Activated T-helper 2 cell treated with anti-CD3 and anti-CD28 coated beads, Interferon-gamma antibody, Interleukin-2, Interleukin-4, amounts not matched to agents 10 μg/mL and 5 μg/mL and 100 μg/mL, durations not matched to agents 14 hours and 24 hours and 36 hours (primary cell): ENCODE data around the gene ERAS. TPM values are rescaled to one million over a fixed set of nuclear protein-coding genes. Genes with fewer than 3 reads are reported as not detected.
A peak's percentile ranks its signal among the peaks of the same experiment; 100 is the strongest.

Source experiments
- DNase-seq: peaks from one replicate; pipeline ENCODE4 v3.0.0; 2021; ENCODE audit warnings: low spot score
- H3K27ac Mint-ChIP-seq: one replicate; pipeline ENCODE4 v1.8.0; 2021; ENCODE audit warnings: mixed read lengths
- H3K27me3 Mint-ChIP-seq: one replicate; pipeline ENCODE4 v1.8.0; 2021; ENCODE audit warnings: low read depth, mixed read lengths
- H3K36me3 Mint-ChIP-seq: one replicate; pipeline ENCODE4 v1.8.0; 2021; ENCODE audit warnings: low read depth, mixed read lengths
- H3K4me1 Mint-ChIP-seq: one replicate; pipeline ENCODE4 v1.8.0; 2021; ENCODE audit warnings: low read depth, mixed read lengths
- H3K4me3 Mint-ChIP-seq: one replicate; pipeline ENCODE4 v1.8.0; 2021; ENCODE audit warnings: low read depth, mild to moderate bottlenecking, moderate library complexity, mixed read lengths
- H3K9me3 Mint-ChIP-seq: one replicate; pipeline ENCODE4 v1.8.0; 2021; ENCODE audit warnings: mixed read lengths
- intact Hi-C: fragments of 100-400 bp; cut with micrococcal nuclease; formaldehyde crosslinking; loops from one replicate; pipeline ENCODE4 v1.15.1; 2023
- total RNA-seq: library from RNA; stranded (reverse); gene quantifications from 2 replicates; pipeline ENCODE4 v1.2.3, GENCODE V29; 2022

The ERAS gene
- total RNA-seq, 1 donor from 2014 or later: not detected

DNA sequence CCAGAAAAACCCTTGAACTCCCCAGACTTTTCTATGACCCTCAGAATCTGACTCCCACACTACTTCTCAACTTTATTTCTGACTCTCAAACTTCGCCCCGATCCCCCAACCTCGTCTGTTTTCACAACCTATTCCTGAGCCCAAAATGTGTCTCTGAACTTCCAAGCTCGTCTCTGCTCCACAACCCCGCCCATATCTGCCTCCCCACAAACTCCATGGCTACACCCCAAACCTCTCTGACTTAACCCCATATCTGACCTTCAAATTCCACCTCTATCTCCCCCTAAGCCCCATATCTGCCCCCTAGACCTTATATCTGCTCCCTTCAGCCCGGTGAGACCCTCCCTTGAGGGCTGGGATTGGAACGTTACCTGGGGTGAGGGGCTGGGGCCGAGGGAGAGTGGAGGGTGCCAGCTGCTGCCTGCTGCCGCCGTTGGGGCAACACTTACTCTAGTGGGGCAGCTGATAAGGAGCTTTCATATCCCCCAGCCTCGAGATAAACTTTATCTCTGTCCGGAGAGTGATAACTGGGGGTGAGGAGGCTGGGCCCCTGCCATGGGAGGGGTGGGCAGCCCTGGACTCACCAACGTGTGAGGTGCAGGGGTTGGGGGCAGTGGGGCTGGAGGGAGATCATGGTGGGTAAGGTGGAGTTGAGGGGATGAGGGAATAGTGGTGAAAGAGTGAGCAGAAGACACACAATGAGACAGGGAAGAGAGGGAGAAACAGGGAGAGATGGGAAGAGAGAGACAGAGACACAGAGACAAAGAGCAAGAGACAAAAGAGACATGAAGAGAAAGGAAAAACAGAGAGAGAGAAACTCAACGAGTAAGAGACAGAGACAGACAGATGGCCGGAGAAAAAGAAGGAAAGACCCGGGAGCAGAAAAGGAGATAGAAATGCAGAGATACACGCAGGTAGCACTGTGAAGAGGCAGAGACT, 38.5 kb upstream of the ERAS start:
- H3K36me3 Mint-ChIP-seq: no peaks in the 10 kb centered on the region
- no peaks in the 10 kb centered on the region for H3K9me3 Mint-ChIP-seq
- H3K4me3 Mint-ChIP-seq: no peak overlapping the region
- H3K27me3 Mint-ChIP-seq: peaks cover 11% of the 10 kb centered on the region
- DNase-seq: no peak
- H3K4me1 Mint-ChIP-seq: peaks cover 14% of the 10 kb centered on the region
- no peak overlapping the region for H3K27ac Mint-ChIP-seq
- intact Hi-C loops: no loop called here

DNA sequence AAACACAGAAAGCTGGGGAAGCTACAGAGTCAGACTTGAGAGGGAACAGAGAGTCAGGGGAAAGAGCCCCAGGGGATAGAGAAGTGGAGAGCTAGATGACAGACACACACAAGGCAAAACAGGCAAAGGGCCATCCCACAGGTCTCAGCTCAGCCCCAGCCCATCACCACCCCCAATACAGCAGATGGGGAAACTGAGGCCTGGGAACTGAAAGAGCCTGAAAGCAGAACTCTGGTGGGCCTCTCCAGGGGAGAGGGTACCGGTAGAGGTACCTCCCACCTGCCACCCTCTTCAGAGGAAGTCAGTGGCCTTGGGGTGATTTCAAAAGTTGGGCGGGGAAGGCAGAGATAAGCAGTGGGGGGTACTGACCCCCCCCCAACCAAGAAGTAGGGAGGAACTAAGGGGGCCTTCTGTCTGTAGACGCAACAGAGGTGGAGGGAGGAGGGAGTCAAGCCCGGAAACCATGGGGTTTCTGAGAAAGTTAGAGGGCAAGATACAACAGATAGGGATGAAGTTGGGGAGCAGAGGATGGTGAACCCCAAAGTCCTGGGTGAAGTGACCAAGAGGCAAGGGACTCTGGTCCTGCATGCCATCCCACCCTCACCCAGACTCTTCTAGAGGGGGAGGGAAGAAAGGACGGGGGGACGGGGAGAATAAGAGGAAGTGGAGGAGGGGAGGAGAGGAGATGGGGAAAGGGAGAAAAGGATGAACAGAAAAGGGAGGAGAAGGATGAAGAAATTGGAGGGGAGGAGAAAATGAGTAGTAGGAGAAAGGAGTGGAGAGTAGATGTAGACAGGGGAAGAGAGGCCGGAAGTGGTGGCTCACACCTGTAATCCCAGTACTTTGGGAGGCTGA, 36.7 kb upstream of the ERAS start:
- peaks cover 14% of the 10 kb centered on the region for H3K4me1 Mint-ChIP-seq
- H3K9me3 Mint-ChIP-seq: no peaks in the 10 kb centered on the region
- peak overlapping the region; percentile 42 for H3K27ac Mint-ChIP-seq
- peaks cover 11% of the 10 kb centered on the region for H3K27me3 Mint-ChIP-seq
- no peak for DNase-seq
- H3K36me3 Mint-ChIP-seq: no peaks in the 10 kb centered on the region
- intact Hi-C loops: no loop called here
- no peak overlapping the region for H3K4me3 Mint-ChIP-seq

DNA sequence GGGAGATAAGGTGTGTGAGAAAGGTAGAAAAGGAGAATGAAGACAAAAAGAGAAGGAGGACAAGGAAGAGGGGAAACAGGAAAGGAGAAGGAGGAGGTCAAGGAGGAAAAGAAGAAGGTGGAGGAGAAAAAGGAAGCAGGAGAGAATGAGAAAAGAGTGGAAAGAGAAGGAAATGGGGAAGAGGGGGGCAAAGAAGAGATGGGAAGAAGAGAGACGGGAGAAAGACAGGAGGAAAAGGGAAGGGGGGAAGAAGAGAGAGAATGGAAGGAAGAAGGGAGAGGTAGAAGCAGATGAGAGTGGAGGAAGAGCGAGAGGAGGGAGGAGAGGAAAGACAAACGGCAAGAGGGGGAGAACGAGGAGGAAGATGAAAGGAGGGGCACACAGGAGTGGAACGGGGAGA, 35.8 kb upstream of the ERAS start:
- H3K4me3 Mint-ChIP-seq: no peak overlapping the region
- peaks cover 14% of the 10 kb centered on the region for H3K4me1 Mint-ChIP-seq
- no peak for DNase-seq
- no peaks in the 10 kb centered on the region for H3K36me3 Mint-ChIP-seq
- no peaks in the 10 kb centered on the region for H3K9me3 Mint-ChIP-seq
- H3K27ac Mint-ChIP-seq: no peak overlapping the region
- intact Hi-C loops: no loop called here
- H3K27me3 Mint-ChIP-seq: peaks cover 11% of the 10 kb centered on the region

DNA sequence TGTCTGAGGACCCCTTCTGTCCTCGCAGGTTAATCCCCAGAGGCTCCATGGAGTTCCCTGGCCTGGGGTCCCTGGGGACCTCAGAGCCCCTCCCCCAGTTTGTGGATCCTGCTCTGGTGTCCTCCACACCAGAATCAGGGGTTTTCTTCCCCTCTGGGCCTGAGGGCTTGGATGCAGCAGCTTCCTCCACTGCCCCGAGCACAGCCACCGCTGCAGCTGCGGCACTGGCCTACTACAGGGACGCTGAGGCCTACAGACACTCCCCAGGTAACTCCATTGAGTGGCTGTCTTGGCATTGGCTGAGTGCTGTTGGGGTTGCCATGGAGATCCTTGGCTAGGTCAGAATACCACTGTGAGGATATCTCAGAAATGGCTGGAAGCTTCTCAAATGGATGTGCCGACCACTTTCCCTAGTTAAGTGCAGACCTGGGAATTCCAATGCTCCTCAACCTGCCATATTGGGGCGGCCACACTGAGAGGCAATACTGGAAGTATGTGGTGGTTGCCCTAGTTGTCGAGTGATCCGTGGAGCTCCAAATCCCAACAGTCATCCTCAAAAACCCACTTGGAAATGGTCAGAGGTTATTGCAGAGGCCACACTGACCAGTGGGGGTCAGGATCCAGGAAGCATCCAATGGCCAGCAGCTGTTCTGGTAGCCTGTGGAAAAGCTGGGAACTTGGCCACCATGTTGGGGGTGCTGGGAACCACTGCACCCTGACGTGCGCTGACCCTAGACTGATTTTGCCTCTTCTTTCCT, 35.1 kb upstream of the ERAS start:
- Mint-ChIP-seq H3K27ac (no peak overlapping the region), H3K9me3 (no peaks in the 10 kb centered on the region), H3K36me3 (no peaks in the 10 kb centered on the region), H3K4me3 (no peak overlapping the region), H3K27me3 (peaks cover 11% of the 10 kb centered on the region), H3K4me1 (peaks cover 14% of the 10 kb centered on the region)
- no peak for DNase-seq
- intact Hi-C loops: no loop called here

DNA sequence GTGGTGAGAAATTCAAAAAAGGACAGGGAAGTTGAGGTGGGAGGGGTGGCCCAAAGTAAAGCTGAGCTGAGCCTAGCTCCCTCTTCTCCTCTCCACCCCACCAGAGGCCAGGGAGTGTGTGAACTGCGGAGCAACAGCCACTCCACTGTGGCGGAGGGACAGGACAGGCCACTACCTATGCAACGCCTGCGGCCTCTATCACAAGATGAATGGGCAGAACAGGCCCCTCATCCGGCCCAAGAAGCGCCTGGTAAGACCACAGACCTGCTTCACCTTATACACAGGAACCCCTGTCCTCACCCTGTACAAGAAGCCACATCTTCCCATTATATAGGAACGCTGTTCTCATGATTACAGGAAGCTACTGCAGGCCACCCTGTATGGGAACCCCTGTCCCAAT, 34.1 kb upstream of the ERAS start:
- H3K36me3 Mint-ChIP-seq: no peaks in the 10 kb centered on the region
- no peak overlapping the region for H3K4me3 Mint-ChIP-seq
- intact Hi-C loops: no loop called here
- H3K4me1 Mint-ChIP-seq: peaks cover 14% of the 10 kb centered on the region
- DNase-seq: no peak
- H3K9me3 Mint-ChIP-seq: no peaks in the 10 kb centered on the region
- peaks cover 6% of the 10 kb centered on the region for H3K27me3 Mint-ChIP-seq
- no peak overlapping the region for H3K27ac Mint-ChIP-seq

DNA sequence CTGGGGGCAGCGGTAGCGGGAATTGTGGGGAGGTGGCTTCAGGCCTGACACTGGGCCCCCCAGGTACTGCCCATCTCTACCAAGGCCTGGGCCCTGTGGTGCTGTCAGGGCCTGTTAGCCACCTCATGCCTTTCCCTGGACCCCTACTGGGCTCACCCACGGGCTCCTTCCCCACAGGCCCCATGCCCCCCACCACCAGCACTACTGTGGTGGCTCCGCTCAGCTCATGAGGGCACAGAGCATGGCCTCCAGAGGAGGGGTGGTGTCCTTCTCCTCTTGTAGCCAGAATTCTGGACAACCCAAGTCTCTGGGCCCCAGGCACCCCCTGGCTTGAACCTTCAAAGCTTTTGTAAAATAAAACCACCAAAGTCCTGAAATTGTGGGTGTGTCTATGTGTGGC, 32.4 kb upstream of the ERAS start:
- no peaks in the 10 kb centered on the region for H3K27me3 Mint-ChIP-seq
- intact Hi-C loops: no loop called here
- no peak for DNase-seq

DNA sequence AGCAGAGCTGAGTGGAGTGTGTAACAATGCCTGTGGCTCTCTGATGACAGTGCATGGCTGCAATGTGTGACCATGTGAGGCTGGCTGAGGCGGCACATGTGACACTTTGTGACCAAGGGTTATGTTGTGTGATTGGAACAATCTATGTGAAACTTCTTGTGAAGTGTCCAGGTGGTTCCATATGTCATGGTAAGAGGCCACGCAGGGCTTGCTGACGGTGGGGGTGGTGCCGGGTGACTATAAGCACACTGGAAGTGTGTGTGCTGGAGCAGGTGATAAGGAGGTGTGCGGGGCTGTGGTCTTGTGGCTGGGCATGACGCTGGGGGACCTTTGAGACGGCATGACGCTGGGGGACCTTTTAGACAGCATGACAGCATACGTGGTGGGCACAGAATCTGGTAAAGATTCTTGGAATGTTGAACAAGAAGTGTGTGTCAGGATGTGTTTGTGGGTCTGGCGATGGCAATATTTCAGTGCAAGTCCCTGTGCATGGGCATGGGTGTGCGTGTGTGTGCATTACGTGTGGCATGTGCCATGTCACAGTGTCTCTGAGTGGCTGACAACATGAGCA, 31.9 kb upstream of the ERAS start:
- Mint-ChIP-seq H3K9me3 (no peaks in the 10 kb centered on the region), H3K36me3 (no peaks in the 10 kb centered on the region), H3K27me3 (no peaks in the 10 kb centered on the region), H3K4me3 (no peak overlapping the region), H3K27ac (no peak overlapping the region), H3K4me1 (peaks cover 5% of the 10 kb centered on the region)
- no peak for DNase-seq
- intact Hi-C loops: no loop called here

More for the DNA sequence above, 32.4 kb upstream of the ERAS start:
- H3K9me3 Mint-ChIP-seq: no peaks in the 10 kb centered on the region
- H3K4me3 Mint-ChIP-seq: no peak overlapping the region
- H3K4me1 Mint-ChIP-seq: peaks cover 8% of the 10 kb centered on the region
- H3K36me3 Mint-ChIP-seq: no peaks in the 10 kb centered on the region
- H3K27ac Mint-ChIP-seq: no peak overlapping the region

DNA sequence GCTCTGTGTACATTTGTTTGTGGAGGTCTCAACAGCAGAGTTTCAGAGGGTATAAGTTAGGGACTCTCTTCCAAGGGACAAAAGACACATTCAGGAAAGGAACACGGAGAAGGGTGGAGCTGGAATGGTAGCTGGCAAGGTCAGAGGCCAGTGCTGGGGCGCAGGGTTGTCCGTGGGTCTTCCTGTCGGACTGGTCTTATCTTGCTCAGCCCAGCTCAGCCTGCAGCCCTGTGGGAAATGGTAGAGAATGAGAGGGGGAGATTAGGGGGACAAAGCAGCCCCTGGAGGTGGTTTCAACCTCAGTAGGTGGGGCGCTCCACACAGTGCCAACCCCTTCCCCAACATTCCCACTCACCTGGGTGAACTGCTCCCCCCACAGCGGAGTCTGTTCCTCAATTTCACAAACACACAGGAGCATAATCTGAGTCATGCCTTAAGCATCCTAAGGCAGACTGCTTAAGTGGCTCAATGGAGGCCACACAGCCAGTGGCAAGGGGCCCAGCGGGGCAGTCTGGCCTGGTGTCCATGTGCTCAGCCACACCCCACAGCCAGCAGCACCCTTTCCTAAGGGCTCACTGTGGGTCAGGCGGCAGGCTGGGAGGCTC, 31.3 kb upstream of the ERAS start:
- Mint-ChIP-seq H3K27me3 (no peaks in the 10 kb centered on the region), H3K27ac (no peak overlapping the region), H3K4me1 (no peaks in the 10 kb centered on the region), H3K4me3 (no peak overlapping the region), H3K36me3 (no peaks in the 10 kb centered on the region), H3K9me3 (no peaks in the 10 kb centered on the region)
- no peak for DNase-seq
- intact Hi-C loops: no loop called here

DNA sequence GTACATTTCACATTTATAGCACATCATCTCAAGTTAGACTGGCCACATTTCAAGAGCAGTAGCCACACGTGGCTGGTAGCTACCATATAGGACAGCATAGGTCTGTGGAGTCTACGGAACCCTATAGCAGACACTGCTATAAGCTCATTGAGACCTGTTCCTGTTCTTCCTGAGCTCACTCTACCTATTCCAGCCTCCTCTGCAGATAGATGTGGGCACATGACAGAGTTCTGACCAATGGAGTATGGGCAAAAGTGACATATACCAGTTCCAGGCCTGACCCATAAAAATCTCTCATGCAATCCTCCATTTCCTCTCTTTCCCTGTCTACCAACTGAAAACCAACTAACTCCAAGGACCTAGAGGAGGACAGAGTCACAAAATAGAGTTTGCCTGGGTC, 28.0 kb upstream of the ERAS start:
- Mint-ChIP-seq H3K4me1 (peaks cover 8% of the 10 kb centered on the region), H3K36me3 (peaks cover 3% of the 10 kb centered on the region), H3K27ac (no peak overlapping the region), H3K9me3 (no peaks in the 10 kb centered on the region), H3K27me3 (no peaks in the 10 kb centered on the region), H3K4me3 (no peak overlapping the region)
- intact Hi-C loops: no loop called here
- DNase-seq: no peak

DNA sequence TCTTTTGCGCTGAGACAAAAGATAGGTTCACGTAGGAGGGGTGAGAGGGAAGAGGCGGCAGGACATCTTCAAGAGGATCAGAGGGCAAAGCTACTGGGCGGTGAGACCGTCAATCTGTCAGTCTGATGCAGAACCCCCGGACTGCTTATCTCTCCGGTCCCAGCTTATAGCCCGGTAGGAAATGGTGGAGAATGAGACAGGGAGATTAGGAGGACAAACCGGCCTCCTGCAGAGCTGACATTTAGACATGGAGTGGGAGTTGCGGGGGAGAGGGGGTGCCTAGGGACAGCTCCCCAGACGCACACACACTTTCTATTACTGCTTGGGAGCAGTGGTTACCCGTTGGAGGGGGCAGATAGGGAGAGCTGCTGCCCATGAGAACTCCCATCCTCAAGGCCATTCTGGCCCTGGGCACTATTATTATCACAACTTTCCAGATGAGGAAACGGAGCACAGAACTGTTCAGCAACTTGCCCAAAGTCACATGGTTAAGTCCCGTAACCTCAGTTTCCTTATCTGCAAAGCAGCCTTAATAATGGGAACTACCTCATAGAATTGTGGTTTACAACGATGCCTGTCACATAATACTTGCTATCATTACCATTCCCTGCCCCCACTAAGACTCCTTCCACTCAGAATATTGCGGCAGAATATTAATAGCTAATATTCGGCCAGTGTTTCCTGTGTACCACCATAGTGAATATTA, 25.6 kb upstream of the ERAS start:
- H3K4me1 Mint-ChIP-seq: peaks cover 14% of the 10 kb centered on the region
- H3K27ac Mint-ChIP-seq: peak overlapping the region; percentile 97
- no peak for DNase-seq
- H3K9me3 Mint-ChIP-seq: no peaks in the 10 kb centered on the region
- H3K4me3 Mint-ChIP-seq: peak overlapping the region; percentile 91
- intact Hi-C loops: loop anchor here (2.0 to 10.0 kb wide), 5 partner anchors 64 to 364 kb away; partner anchors contain the start of genes MAGIX, OTUD5, PQBP1 and TIMM17B
- peaks cover 18% of the 10 kb centered on the region for H3K36me3 Mint-ChIP-seq
- no peaks in the 10 kb centered on the region for H3K27me3 Mint-ChIP-seq

DNA sequence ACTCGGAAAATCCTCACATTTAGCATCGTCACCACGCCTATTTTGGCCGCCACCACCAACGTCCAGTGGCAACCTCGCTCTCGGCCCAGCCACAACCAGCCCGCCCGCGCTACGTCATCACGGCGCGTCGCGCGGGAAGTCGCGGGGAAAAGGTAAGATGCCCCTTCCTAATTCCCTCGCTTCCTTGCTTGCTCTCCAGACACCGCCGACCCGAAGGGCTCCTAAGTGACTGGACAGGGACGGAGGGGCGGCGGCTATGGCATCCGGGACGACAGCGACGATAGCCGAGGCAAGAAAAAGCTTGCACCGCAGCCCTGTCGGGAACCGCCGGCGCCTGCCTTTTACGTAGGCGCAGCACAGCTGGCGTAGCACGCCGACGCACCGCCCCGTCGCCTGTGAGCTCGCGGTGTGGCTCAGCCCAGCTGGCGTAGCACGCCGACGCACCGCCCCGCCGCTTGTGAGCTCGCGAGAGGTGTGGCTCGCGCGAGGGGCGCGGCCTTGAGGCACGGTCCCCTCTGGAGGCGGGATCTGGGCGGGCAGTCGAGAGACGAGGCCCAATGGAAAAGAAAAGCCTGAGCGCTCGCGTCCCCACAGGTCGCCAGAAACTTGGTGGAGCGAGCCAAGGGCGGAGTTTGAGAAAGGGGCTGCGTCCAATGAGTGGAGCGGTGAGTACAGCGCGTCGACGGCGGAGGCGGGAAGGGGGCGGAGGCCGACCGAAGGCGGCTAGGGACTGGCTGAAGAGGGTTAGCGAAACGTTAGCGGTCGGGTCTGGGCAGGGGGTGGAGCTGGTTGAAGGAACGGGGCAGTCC, 24.8 kb upstream of the ERAS start, which contains the start of gene HDAC6:
HDAC6 (plus strand) TSS at position 788 of the 809 bp plus-strand sequence. CDS start 626 bp downstream, outside the sequence.
- H3K4me1 Mint-ChIP-seq: peaks cover 18% of the 10 kb centered on the region
- H3K36me3 Mint-ChIP-seq: peaks cover 21% of the 10 kb centered on the region
- DNase-seq: peak; percentile 95
- H3K9me3 Mint-ChIP-seq: no peaks in the 10 kb centered on the region
- intact Hi-C loops: loop anchor here (1.0 to 10.0 kb wide), 6 partner anchors 65 to 363 kb away; partner anchors contain the start of genes MAGIX, OTUD5, PQBP1 and SUV39H1
- peak within 1 kb of the TSS; percentile 91 for H3K4me3 Mint-ChIP-seq
- H3K27ac Mint-ChIP-seq: peak within 1 kb of the TSS; percentile 97
- no peaks in the 10 kb centered on the region for H3K27me3 Mint-ChIP-seq
